NK-92 treated with Interleukin-12 subunit alpha and Interleukin-12 subunit beta, amount 100 ng/mL, for 24 hours (cell line): ENCODE measurements around the gene LAMTOR3.
"Not testable (repeated sequence)": the region's sequence is repeated elsewhere in the genome, so short reads cannot be mapped to it uniquely, and the experiment has no call there.

Source experiments
- DNase-seq: peaks from one replicate; lab custom pipeline; 2025; lab: John Stamatoyannopoulos, UW

Gene LAMTOR3

GRCh38 chr4:99830051-99830450 is 64.2 kb downstream of the LAMTOR3 start:
- not testable (repeated sequence) for DNase-seq

- no peak for DNase-seq
Measured at GRCh38 chr4:99828477-99828876, 65.8 kb downstream of the LAMTOR3 start.
